ENCODE data around the gene SOS1. TPM values are rescaled to one million over a fixed set of nuclear protein-coding genes. Genes with fewer than 3 reads are reported as not detected.

The SOS1 gene
- total RNA-seq, 1 donor from 2014 or later = 44.0 TPM

DNA sequence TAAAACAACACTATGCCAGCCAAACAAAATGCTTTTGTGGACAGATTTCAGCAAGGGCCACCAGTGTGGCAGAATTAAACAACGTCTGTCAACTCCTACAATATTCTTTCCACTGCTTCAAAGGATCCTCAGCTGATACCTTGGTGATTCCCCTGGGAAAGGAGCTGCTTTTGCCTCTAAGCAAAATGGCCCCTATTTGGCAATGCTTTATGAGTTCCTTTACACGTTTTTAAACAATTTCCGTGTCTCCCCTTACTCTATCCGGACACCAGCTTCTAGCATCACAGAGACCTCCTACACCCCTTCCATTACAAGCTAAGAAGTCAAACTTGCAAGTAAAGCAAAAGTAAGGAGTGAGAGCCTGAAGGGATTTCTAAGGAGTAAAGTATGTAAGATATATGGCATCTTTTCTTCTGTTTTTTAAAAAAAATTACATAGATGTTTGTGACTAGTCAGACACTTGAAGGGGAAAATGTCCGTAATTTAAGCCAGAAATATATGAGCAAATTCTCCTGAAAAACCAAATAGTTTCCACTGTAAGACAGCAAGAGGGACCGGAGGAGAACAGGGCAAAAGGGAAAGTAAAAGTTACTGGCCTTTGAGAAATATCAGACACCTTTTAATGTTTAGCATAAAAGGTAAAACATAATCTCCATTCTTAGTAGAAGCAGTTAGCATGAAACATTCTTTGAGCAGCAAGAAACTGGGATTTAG is 1.9 kb downstream of the SOS1 start:
- DNase-seq (ENCODE audit: low read depth) = no peak
- peak overlapping the region; percentile 60 for H3K27ac ChIP-seq (ENCODE audit: low read depth, low read length)
- Mint-ChIP-seq H3K36me3 (ENCODE audit: low read depth, unreplicated experiment) (peaks cover 10% of the 10 kb centered on the region), H3K27me3 (ENCODE audit: low read depth, unreplicated experiment) (no peaks in the 10 kb centered on the region), H3K4me3 (ENCODE audit: unreplicated experiment) (peak overlapping the region; percentile 95), H3K27ac (ENCODE audit: unreplicated experiment) (peak overlapping the region; percentile 85), H3K4me1 (ENCODE audit: low read depth, unreplicated experiment) (peaks cover 31% of the 10 kb centered on the region), H3K9me3 (ENCODE audit: unreplicated experiment) (no peaks in the 10 kb centered on the region)
- H2AFZ ChIP-seq (ENCODE audit: low read depth, low read length) = no peak overlapping the region
- no peaks in the 10 kb centered on the region for H3K27me3 ChIP-seq (ENCODE audit: insufficient read depth, low read length)
- peak overlapping the region; percentile 85 for H3K4me3 ChIP-seq (ENCODE audit: insufficient read depth, low read depth, low read length)
- H3K9me3 ChIP-seq (ENCODE audit: insufficient read depth, low read depth, low read length) = no peaks in the 10 kb centered on the region
- peaks cover 20% of the 10 kb centered on the region for H3K4me1 ChIP-seq (ENCODE audit: insufficient read depth, low read length)
- no peak for FAIRE-seq
- H3K4me2 ChIP-seq (ENCODE audit: low read length) = peak overlapping the region; percentile 83
- peaks cover 65% of the 10 kb centered on the region for H3K79me2 ChIP-seq (ENCODE audit: insufficient read depth, low read length)
- no peak for TF ChIP-seq EZH2 (IDR thresholded peaks at IDR 0.05; ENCODE audit: insufficient read depth, low read length)
- TF ChIP-seq, protein P1, sequence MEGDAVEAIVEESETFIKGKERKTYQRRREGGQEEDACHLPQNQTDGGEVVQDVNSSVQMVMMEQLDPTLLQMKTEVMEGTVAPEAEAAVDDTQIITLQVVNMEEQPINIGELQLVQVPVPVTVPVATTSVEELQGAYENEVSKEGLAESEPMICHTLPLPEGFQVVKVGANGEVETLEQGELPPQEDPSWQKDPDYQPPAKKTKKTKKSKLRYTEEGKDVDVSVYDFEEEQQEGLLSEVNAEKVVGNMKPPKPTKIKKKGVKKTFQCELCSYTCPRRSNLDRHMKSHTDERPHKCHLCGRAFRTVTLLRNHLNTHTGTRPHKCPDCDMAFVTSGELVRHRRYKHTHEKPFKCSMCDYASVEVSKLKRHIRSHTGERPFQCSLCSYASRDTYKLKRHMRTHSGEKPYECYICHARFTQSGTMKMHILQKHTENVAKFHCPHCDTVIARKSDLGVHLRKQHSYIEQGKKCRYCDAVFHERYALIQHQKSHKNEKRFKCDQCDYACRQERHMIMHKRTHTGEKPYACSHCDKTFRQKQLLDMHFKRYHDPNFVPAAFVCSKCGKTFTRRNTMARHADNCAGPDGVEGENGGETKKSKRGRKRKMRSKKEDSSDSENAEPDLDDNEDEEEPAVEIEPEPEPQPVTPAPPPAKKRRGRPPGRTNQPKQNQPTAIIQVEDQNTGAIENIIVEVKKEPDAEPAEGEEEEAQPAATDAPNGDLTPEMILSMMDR (IDR thresholded peaks at IDR 0.05; ENCODE audit: insufficient read depth, low read depth, low read length) = no peak
- H3K9ac ChIP-seq (ENCODE audit: low read length) = peak overlapping the region; percentile 89
- peaks cover 55% of the 10 kb centered on the region for H4K20me1 ChIP-seq (ENCODE audit: insufficient read depth, low read length)
- no peaks in the 10 kb centered on the region for H3K36me3 ChIP-seq (ENCODE audit: insufficient read depth, low read length)

DNA sequence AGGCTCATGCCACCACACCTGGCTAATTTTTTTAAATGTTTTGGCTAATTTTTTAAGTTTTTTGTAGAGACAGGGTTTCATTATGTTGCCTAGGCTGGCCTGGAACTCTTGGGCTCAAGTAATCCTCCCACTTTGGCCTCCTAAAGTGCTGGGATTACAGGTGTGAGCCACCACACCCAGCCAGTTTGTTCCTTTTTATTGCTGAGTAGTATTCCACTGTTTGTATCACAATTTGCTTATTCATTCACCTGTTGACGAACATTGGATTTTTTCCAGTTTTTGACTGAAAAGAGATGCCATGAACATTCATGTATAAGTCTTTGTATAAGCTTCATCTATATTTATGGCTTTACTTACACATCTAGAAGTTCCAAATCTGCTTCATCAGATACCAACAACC is 5.3 kb downstream of the SOS1 start:
- Histone ChIP-seq H3K36me3 (ENCODE audit: insufficient read depth, low read length) (no peaks in the 10 kb centered on the region), H3K4me3 (ENCODE audit: insufficient read depth, low read depth, low read length) (no peak overlapping the region), H3K27ac (ENCODE audit: low read depth, low read length) (no peak overlapping the region), H3K4me2 (ENCODE audit: low read length) (no peak overlapping the region), H3K4me1 (ENCODE audit: insufficient read depth, low read length) (peaks cover 6% of the 10 kb centered on the region), H3K9ac (ENCODE audit: low read length) (no peak overlapping the region), H2AFZ (ENCODE audit: low read depth, low read length) (no peak overlapping the region), H3K9me3 (ENCODE audit: insufficient read depth, low read depth, low read length) (no peaks in the 10 kb centered on the region), H3K27me3 (ENCODE audit: insufficient read depth, low read length) (no peaks in the 10 kb centered on the region), H3K79me2 (ENCODE audit: insufficient read depth, low read length) (peaks cover 93% of the 10 kb centered on the region), H4K20me1 (ENCODE audit: insufficient read depth, low read length) (peaks cover 73% of the 10 kb centered on the region)
- Mint-ChIP-seq H3K9me3 (ENCODE audit: unreplicated experiment) (no peaks in the 10 kb centered on the region), H3K4me1 (ENCODE audit: low read depth, unreplicated experiment) (peaks cover 17% of the 10 kb centered on the region), H3K4me3 (ENCODE audit: unreplicated experiment) (no peak overlapping the region), H3K36me3 (ENCODE audit: low read depth, unreplicated experiment) (peaks cover 12% of the 10 kb centered on the region), H3K27me3 (ENCODE audit: low read depth, unreplicated experiment) (no peaks in the 10 kb centered on the region), H3K27ac (ENCODE audit: unreplicated experiment) (no peak overlapping the region)
- FAIRE-seq (no peak), DNase-seq (ENCODE audit: low read depth) (no peak)
- no peak for TF ChIP-seq EZH2 (IDR thresholded peaks at IDR 0.05; ENCODE audit: insufficient read depth, low read length)
- TF ChIP-seq, protein P1 (IDR thresholded peaks at IDR 0.05; ENCODE audit: insufficient read depth, low read depth, low read length) = no peak

- H4K20me1 ChIP-seq (ENCODE audit: insufficient read depth, low read length) = peaks cover 78% of the 10 kb centered on the region
- peak overlapping the region; percentile 63 for H3K27ac Mint-ChIP-seq (ENCODE audit: unreplicated experiment)
Observed at GRCh38 chr2:39114771-39115170, 6.1 kb downstream of the SOS1 start.

More at GRCh38 chr2:39114771-39115170, 6.1 kb downstream of the SOS1 start:
- Histone ChIP-seq H3K9ac (ENCODE audit: low read length) (no peak overlapping the region), H3K27ac (ENCODE audit: low read depth, low read length) (no peak overlapping the region), H3K4me3 (ENCODE audit: insufficient read depth, low read depth, low read length) (no peak overlapping the region), H2AFZ (ENCODE audit: low read depth, low read length) (no peak overlapping the region), H3K4me1 (ENCODE audit: insufficient read depth, low read length) (peaks cover 6% of the 10 kb centered on the region), H3K27me3 (ENCODE audit: insufficient read depth, low read length) (no peaks in the 10 kb centered on the region), H3K79me2 (ENCODE audit: insufficient read depth, low read length) (peaks cover 96% of the 10 kb centered on the region), H3K9me3 (ENCODE audit: insufficient read depth, low read depth, low read length) (no peaks in the 10 kb centered on the region), H3K4me2 (ENCODE audit: low read length) (no peak overlapping the region), H3K36me3 (ENCODE audit: insufficient read depth, low read length) (no peaks in the 10 kb centered on the region)
- Mint-ChIP-seq H3K36me3 (ENCODE audit: low read depth, unreplicated experiment) (peaks cover 12% of the 10 kb centered on the region), H3K4me1 (ENCODE audit: low read depth, unreplicated experiment) (peaks cover 17% of the 10 kb centered on the region), H3K4me3 (ENCODE audit: unreplicated experiment) (no peak overlapping the region), H3K9me3 (ENCODE audit: unreplicated experiment) (no peaks in the 10 kb centered on the region), H3K27me3 (ENCODE audit: low read depth, unreplicated experiment) (no peaks in the 10 kb centered on the region)
- FAIRE-seq (no peak), DNase-seq (ENCODE audit: low read depth) (peak; percentile 45)
- TF ChIP-seq, protein P1 (IDR thresholded peaks at IDR 0.05; ENCODE audit: insufficient read depth, low read depth, low read length) = no peak
- no peak for TF ChIP-seq EZH2 (IDR thresholded peaks at IDR 0.05; ENCODE audit: insufficient read depth, low read length)
